SKM-1 (cell line): ENCODE data around the gene PAK1.
"Not testable (repeated sequence)": the region's sequence is repeated elsewhere in the genome, so short reads cannot be mapped to it uniquely, and the experiment has no call there.

Experiments used
- DNase-seq: peaks from one replicate; lab custom pipeline; 2025; ENCODE audit not compliant: unreplicated experiment; lab: John Stamatoyannopoulos, UW

Gene PAK1

GRCh38 chr11:77473801-77474683 is at the start of gene PAK1:
Gene PAK1, minus strand, starts transcription at chr11:77474094. Its CDS starts 81,574 bp downstream, at chr11:77392520.
- peak; percentile 58 for DNase-seq

- no peak for DNase-seq
Measured at GRCh38 chr11:77522215-77522614, 48.3 kb upstream of the PAK1 start.

- no peak for DNase-seq
Measured at GRCh38 chr11:77519847-77520246, 46.0 kb upstream of the PAK1 start.

GRCh38 chr11:77518471-77518870 is 44.6 kb upstream of the PAK1 start:
- no peak for DNase-seq

GRCh38 chr11:77517753-77518152 is 43.9 kb upstream of the PAK1 start:
- no peak for DNase-seq

GRCh38 chr11:77517226-77517625 is 43.3 kb upstream of the PAK1 start:
- DNase-seq, result no peak

- no peak for DNase-seq
Measured at GRCh38 chr11:77515483-77515882, 41.6 kb upstream of the PAK1 start.

- DNase-seq, result no peak
Measured at GRCh38 chr11:77515063-77515462, 41.2 kb upstream of the PAK1 start.

- peak; percentile 91 for DNase-seq
Measured at GRCh38 chr11:77512092-77512491, 38.2 kb upstream of the PAK1 start.

GRCh38 chr11:77510851-77511250 is 37.0 kb upstream of the PAK1 start:
- no peak for DNase-seq

GRCh38 chr11:77510095-77510494 is 36.2 kb upstream of the PAK1 start:
- DNase-seq, result no peak

GRCh38 chr11:77508019-77508418 is 34.1 kb upstream of the PAK1 start:
- no peak for DNase-seq

GRCh38 chr11:77506857-77507256 is 33.0 kb upstream of the PAK1 start:
- DNase-seq, result no peak

- DNase-seq, result no peak
Measured at GRCh38 chr11:77505956-77506355, 32.1 kb upstream of the PAK1 start.

GRCh38 chr11:77503006-77503405 is 29.1 kb upstream of the PAK1 start:
- no peak for DNase-seq

GRCh38 chr11:77502346-77502905 is 28.5 kb upstream of the PAK1 start:
- no peak for DNase-seq

- peak; percentile 41 for DNase-seq
Measured at GRCh38 chr11:77501758-77502157, 27.9 kb upstream of the PAK1 start.

GRCh38 chr11:77497368-77497767 is 23.5 kb upstream of the PAK1 start:
- DNase-seq, result no peak

- no peak for DNase-seq
Measured at GRCh38 chr11:77495526-77495925, 21.6 kb upstream of the PAK1 start.

- DNase-seq, result not testable (repeated sequence)
Measured at GRCh38 chr11:77490035-77490434, 16.1 kb upstream of the PAK1 start.

GRCh38 chr11:77487790-77488189 is 13.9 kb upstream of the PAK1 start:
- no peak for DNase-seq

GRCh38 chr11:77479746-77480352 is 6.0 kb upstream of the PAK1 start:
- DNase-seq, result no peak
